ENCODE measurements around the gene HOXA2.

GRCh38 chr7:27128034-27128433 is 25.6 kb upstream of the HOXA2 start:
- TF ChIP-seq POLR2A (IDR thresholded peaks at IDR 0.05; ENCODE audit: low read depth, low read length), result no peak
- no peak for TF ChIP-seq TAF1 (IDR thresholded peaks at IDR 0.05; ENCODE audit: low read depth, low read length)
